ENCODE data around the gene RAB1A. TPM values are rescaled to one million over a fixed set of nuclear protein-coding genes. Genes with fewer than 3 reads are reported as not detected.

The RAB1A gene
- total and polyA plus RNA-seq, 3 experiments from 2014 or later, result 53.9 to 91.9 (median 88.1) TPM

- Mint-ChIP-seq H3K27me3 (peaks cover 0 to 1% of the 10 kb centered on the region in 2 donors), H3K27ac (peak within 1 kb of the TSS; percentile 71 to 96 (median 94)), H3K4me1 (peaks cover 53 to 76% (median 72%) of the 10 kb centered on the region in 3 donors), H3K4me3 (peak within 1 kb of the TSS; percentile 85 to 98 (median 97)), H3K36me3 (peaks cover 0 to 15% (median 0%) of the 10 kb centered on the region in 3 donors), H3K9me3 (no peaks in the 10 kb centered on the region)
- peaks cover 61% of the 10 kb centered on the region for H3K4me1 ChIP-seq (ENCODE audit: insufficient read depth, low read length)
- H3K27ac ChIP-seq (ENCODE audit: low read depth, low read length), result peak within 1 kb of the TSS; percentile 55
- DNase-seq, result peak; percentile 93 to 97 (median 95)
- no peaks in the 10 kb centered on the region for H3K27me3 ChIP-seq (ENCODE audit: insufficient read depth, low read length, poor library complexity, severe bottlenecking)
- no peaks in the 10 kb centered on the region for H3K9me3 ChIP-seq (ENCODE audit: low read length)
- no peaks in the 10 kb centered on the region for H3K36me3 ChIP-seq (ENCODE audit: insufficient read depth, low read length)
- ChIA-PET POLR2A (interaction anchor here (0.5 to 3.6 kb wide), 9 partner anchors 8 to 532 kb away, joined by 3 to 51 read pairs (median 4); partner anchors contain the start of genes ACTR2, AFTPH and RAB1A), CTCF (interaction anchor here (0.6 to 5.2 kb wide), 15 partner anchors 9 to 1211 kb away, joined by 3 to 25 read pairs (median 4); partner anchors contain the start of genes ACTR2 and RAB1A)
- peak within 1 kb of the TSS; percentile 65 for H3K4me3 ChIP-seq (ENCODE audit: low read length)
These were observed 73.5 kb downstream of the RAB1A start, which contains the start of gene CEP68 for GRCh38 chr2:65056215-65057053. Gene CEP68, plus strand, starts transcription at chr2:65056416. Its CDS starts 13,029 bp downstream, at chr2:65069445.

- Histone ChIP-seq H3K9me3 (ENCODE audit: low read length) (no peaks in the 10 kb centered on the region), H3K4me1 (ENCODE audit: insufficient read depth, low read length) (peaks cover 61% of the 10 kb centered on the region), H3K4me3 (ENCODE audit: low read length) (peak overlapping the region; percentile 65), H3K27ac (ENCODE audit: low read depth, low read length) (peak overlapping the region; percentile 55), H3K36me3 (ENCODE audit: insufficient read depth, low read length) (no peaks in the 10 kb centered on the region), H3K27me3 (ENCODE audit: insufficient read depth, low read length, poor library complexity, severe bottlenecking) (no peaks in the 10 kb centered on the region)
- H3K27me3 Mint-ChIP-seq, result peaks cover 0 to 1% of the 10 kb centered on the region in 2 donors
- peaks cover 0 to 14% (median 0%) of the 10 kb centered on the region in 3 donors for H3K36me3 Mint-ChIP-seq
- H3K4me3 Mint-ChIP-seq, result peak overlapping the region; percentile 85 to 98 (median 97)
- H3K27ac Mint-ChIP-seq, result peak overlapping the region; percentile 71 to 96 (median 94)
- DNase-seq, result peak in 2 of 5 donors; percentile 55 to 57
- POLR2A ChIA-PET, result interaction anchor here (0.5 to 3.6 kb wide), 7 partner anchors 9 to 532 kb away, joined by 3 to 51 read pairs (median 4); partner anchors contain the start of genes ACTR2, AFTPH and RAB1A
- CTCF ChIA-PET, result interaction anchor here (0.6 to 5.2 kb wide), 15 partner anchors 10 to 1210 kb away, joined by 3 to 25 read pairs (median 4); partner anchors contain the start of genes ACTR2 and RAB1A
- no peaks in the 10 kb centered on the region for H3K9me3 Mint-ChIP-seq
- H3K4me1 Mint-ChIP-seq, result peaks cover 51 to 70% (median 70%) of the 10 kb centered on the region in 3 donors
These were observed 74.3 kb downstream of the RAB1A start for GRCh38 chr2:65055422-65056214.

- peak overlapping the region; percentile 77 to 98 (median 97) for H3K4me3 Mint-ChIP-seq
- CTCF ChIA-PET, result interaction anchor here (1.0 to 5.2 kb wide), 11 partner anchors 9 to 304 kb away, joined by 3 to 25 read pairs (median 8); partner anchors contain the start of gene RAB1A
- H3K9me3 ChIP-seq (ENCODE audit: low read length), result no peaks in the 10 kb centered on the region
- H3K36me3 Mint-ChIP-seq, result peaks cover 0 to 14% (median 0%) of the 10 kb centered on the region in 3 donors
- no peak overlapping the region for H3K27ac ChIP-seq (ENCODE audit: low read depth, low read length)
- peak overlapping the region in 5 of 8 donors; percentile 2 to 96 (median 85) for H3K27ac Mint-ChIP-seq
- H3K4me1 ChIP-seq (ENCODE audit: insufficient read depth, low read length), result peaks cover 61% of the 10 kb centered on the region
- no peaks in the 10 kb centered on the region for H3K27me3 ChIP-seq (ENCODE audit: insufficient read depth, low read length, poor library complexity, severe bottlenecking)
- no peaks in the 10 kb centered on the region for H3K36me3 ChIP-seq (ENCODE audit: insufficient read depth, low read length)
- H3K4me1 Mint-ChIP-seq, result peaks cover 49 to 63% (median 63%) of the 10 kb centered on the region in 3 donors
- POLR2A ChIA-PET, result interaction anchor here (0.5 to 3.6 kb wide), 4 partner anchors 10 to 75 kb away, joined by 3 to 51 read pairs (median 6); partner anchors contain the start of gene RAB1A
- no peak for DNase-seq
- peak overlapping the region; percentile 65 for H3K4me3 ChIP-seq (ENCODE audit: low read length)
- H3K27me3 Mint-ChIP-seq, result peaks cover 0 to 1% of the 10 kb centered on the region in 2 donors
- H3K9me3 Mint-ChIP-seq, result no peaks in the 10 kb centered on the region
These were observed 75.0 kb downstream of the RAB1A start for GRCh38 chr2:65054749-65055421.

GRCh38 chr2:65053199-65053598, 76.7 kb downstream of the RAB1A start:
- Mint-ChIP-seq H3K27me3 (peaks cover 0 to 1% of the 10 kb centered on the region in 2 donors), H3K27ac (peak overlapping the region in 6 of 8 donors; percentile 7 to 72 (median 51)), H3K9me3 (peaks cover 0 to 6% (median 0%) of the 10 kb centered on the region in 5 donors), H3K4me1 (peaks cover 39 to 48% (median 48%) of the 10 kb centered on the region in 3 donors), H3K36me3 (peaks cover 0 to 12% (median 3%) of the 10 kb centered on the region in 3 donors), H3K4me3 (peak overlapping the region in 6 of 7 donors; percentile 27 to 75 (median 48))
- ChIA-PET CTCF (interaction anchor here (0.8 to 4.9 kb wide), 6 partner anchors 11 to 135 kb away, joined by 3 to 24 read pairs (median 8); partner anchors contain the start of gene RAB1A), POLR2A (interaction anchor here (1.0 to 1.4 kb wide), 2 partner anchors 77 to 303 kb away, joined by 3 read pairs; partner anchors contain the start of gene RAB1A)
- Histone ChIP-seq H3K9me3 (ENCODE audit: low read length) (no peaks in the 10 kb centered on the region), H3K27me3 (ENCODE audit: insufficient read depth, low read length, poor library complexity, severe bottlenecking) (no peaks in the 10 kb centered on the region), H3K36me3 (ENCODE audit: insufficient read depth, low read length) (no peaks in the 10 kb centered on the region), H3K4me3 (ENCODE audit: low read length) (no peak overlapping the region), H3K27ac (ENCODE audit: low read depth, low read length) (no peak overlapping the region), H3K4me1 (ENCODE audit: insufficient read depth, low read length) (peaks cover 44% of the 10 kb centered on the region)
- peak in 3 of 5 donors; percentile 53 to 69 (median 62) for DNase-seq

- Histone ChIP-seq H3K27ac (ENCODE audit: low read depth, low read length) (no peak overlapping the region), H3K27me3 (ENCODE audit: insufficient read depth, low read length, poor library complexity, severe bottlenecking) (no peaks in the 10 kb centered on the region), H3K4me1 (ENCODE audit: insufficient read depth, low read length) (peaks cover 31% of the 10 kb centered on the region), H3K9me3 (ENCODE audit: low read length) (no peaks in the 10 kb centered on the region), H3K4me3 (ENCODE audit: low read length) (no peak overlapping the region), H3K36me3 (ENCODE audit: insufficient read depth, low read length) (no peaks in the 10 kb centered on the region)
- ChIA-PET CTCF (interaction anchor here (0.7 to 1.5 kb wide), 2 partner anchors 79 to 135 kb away, joined by 3 to 4 read pairs; partner anchors contain the start of gene RAB1A), POLR2A (no interaction called here)
- Mint-ChIP-seq H3K27me3 (no peaks in the 10 kb centered on the region), H3K27ac (no peak overlapping the region), H3K4me1 (peaks cover 26 to 35% (median 34%) of the 10 kb centered on the region in 3 donors), H3K4me3 (peak overlapping the region in 1 of 7 donors; percentile 4), H3K36me3 (peaks cover 0 to 6% (median 5%) of the 10 kb centered on the region in 3 donors), H3K9me3 (peaks cover 0 to 7% (median 0%) of the 10 kb centered on the region in 5 donors)
- no peak for DNase-seq
These were observed 79.0 kb downstream of the RAB1A start for GRCh38 chr2:65050931-65051330.

- ChIA-PET POLR2A (no interaction called here), CTCF (interaction anchor here (1.4 kb wide), 1 partner anchor 10 kb away, joined by 4 read pairs; no protein-coding TSS in a partner anchor)
- Histone ChIP-seq H3K4me1 (ENCODE audit: insufficient read depth, low read length) (peaks cover 16% of the 10 kb centered on the region), H3K36me3 (ENCODE audit: insufficient read depth, low read length) (no peaks in the 10 kb centered on the region), H3K27me3 (ENCODE audit: insufficient read depth, low read length, poor library complexity, severe bottlenecking) (no peaks in the 10 kb centered on the region), H3K27ac (ENCODE audit: low read depth, low read length) (no peak overlapping the region), H3K9me3 (ENCODE audit: low read length) (no peaks in the 10 kb centered on the region), H3K4me3 (ENCODE audit: low read length) (no peak overlapping the region)
- Mint-ChIP-seq H3K4me3 (no peak overlapping the region), H3K9me3 (peaks cover 0 to 15% (median 4%) of the 10 kb centered on the region in 5 donors), H3K36me3 (peaks cover 10 to 17% (median 14%) of the 10 kb centered on the region in 3 donors), H3K27ac (no peak overlapping the region), H3K27me3 (no peaks in the 10 kb centered on the region), H3K4me1 (peaks cover 11 to 17% (median 17%) of the 10 kb centered on the region in 3 donors)
- no peak for DNase-seq
These were observed 80.8 kb downstream of the RAB1A start for GRCh38 chr2:65049010-65049639.

All from CD8-positive, alpha-beta memory T cell (primary cell).